ENCODE results near the gene SETX.
"Not testable (repeated sequence)": the region's sequence is repeated elsewhere in the genome, so short reads cannot be mapped to it uniquely, and the experiment has no call there.

SETX gene, protein sequence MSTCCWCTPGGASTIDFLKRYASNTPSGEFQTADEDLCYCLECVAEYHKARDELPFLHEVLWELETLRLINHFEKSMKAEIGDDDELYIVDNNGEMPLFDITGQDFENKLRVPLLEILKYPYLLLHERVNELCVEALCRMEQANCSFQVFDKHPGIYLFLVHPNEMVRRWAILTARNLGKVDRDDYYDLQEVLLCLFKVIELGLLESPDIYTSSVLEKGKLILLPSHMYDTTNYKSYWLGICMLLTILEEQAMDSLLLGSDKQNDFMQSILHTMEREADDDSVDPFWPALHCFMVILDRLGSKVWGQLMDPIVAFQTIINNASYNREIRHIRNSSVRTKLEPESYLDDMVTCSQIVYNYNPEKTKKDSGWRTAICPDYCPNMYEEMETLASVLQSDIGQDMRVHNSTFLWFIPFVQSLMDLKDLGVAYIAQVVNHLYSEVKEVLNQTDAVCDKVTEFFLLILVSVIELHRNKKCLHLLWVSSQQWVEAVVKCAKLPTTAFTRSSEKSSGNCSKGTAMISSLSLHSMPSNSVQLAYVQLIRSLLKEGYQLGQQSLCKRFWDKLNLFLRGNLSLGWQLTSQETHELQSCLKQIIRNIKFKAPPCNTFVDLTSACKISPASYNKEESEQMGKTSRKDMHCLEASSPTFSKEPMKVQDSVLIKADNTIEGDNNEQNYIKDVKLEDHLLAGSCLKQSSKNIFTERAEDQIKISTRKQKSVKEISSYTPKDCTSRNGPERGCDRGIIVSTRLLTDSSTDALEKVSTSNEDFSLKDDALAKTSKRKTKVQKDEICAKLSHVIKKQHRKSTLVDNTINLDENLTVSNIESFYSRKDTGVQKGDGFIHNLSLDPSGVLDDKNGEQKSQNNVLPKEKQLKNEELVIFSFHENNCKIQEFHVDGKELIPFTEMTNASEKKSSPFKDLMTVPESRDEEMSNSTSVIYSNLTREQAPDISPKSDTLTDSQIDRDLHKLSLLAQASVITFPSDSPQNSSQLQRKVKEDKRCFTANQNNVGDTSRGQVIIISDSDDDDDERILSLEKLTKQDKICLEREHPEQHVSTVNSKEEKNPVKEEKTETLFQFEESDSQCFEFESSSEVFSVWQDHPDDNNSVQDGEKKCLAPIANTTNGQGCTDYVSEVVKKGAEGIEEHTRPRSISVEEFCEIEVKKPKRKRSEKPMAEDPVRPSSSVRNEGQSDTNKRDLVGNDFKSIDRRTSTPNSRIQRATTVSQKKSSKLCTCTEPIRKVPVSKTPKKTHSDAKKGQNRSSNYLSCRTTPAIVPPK (N-terminal part only)

DNA sequence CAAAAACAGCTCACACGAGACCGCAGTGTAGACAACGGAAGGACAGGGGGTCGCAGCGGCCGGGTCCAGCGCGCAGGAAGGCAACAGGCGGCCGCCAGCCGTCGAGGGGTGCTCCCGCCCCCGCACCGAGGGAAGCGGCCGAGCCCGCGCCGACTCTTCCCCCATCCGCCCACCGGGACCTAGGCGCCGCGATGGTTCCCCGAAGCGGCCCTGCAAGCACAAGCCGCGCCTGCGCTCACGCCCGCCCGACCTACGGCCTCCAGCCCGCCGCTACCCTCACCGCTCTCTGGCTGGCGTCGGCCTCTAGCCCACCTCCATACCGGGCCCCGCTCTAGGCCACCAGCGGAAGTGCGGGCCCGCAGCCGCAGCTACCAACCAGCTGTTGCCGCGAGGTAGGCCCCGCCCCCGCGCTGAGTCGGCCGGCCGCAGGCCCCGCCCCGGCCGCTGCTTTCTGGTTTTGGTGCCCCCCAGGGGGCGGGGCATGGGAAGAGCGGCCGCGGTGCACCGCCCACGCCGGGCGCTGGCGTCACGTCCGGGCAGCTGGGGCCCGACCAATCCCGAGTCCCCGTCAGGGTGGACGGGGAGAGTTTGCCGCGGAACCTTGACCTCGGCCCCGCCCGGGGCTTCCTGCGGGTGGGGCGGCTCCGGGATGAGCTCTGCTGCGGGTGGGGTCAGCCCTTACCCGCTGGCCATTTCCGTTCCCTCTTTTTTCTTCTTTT, at the start of gene SETX:
TSS of gene SETX (minus strand) at position 350 of the 719 bp plus-strand sequence. CDS start 5,558 bp downstream, outside the sequence.
- DNase-seq: peak; percentile 87 to 92

DNA sequence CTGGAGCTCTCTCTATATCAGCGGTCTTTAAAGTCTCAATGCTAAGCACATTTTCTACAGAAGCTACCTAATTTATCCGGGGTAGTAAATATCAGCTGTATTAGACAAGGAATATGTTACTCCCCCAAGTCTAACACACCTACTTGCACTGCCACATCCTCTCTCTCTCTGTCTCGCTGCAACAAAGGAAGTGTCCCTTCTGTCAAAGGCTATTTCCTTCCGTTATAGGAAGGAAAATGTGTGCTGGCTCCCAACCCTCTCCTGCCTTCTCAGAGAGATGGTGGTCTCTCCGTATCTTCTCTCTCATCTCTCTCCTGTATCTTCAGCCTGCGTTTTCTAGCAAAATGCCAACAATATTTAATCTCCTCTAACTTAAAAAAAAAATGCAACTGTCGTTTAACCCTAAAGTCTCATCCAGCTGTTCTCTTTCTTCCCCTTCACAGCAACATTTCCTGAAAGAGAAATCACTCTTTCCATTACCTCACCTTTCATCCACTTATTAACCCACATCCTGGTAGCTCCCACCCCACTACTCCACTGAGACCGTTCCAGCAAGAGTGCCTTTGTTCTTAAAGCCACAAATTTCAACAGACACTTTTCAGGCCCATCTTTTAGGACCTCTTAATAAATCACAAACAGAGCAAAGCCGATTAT, 49.6 kb upstream of the SETX start:
- peak; percentile 22 to 23 for DNase-seq

DNA sequence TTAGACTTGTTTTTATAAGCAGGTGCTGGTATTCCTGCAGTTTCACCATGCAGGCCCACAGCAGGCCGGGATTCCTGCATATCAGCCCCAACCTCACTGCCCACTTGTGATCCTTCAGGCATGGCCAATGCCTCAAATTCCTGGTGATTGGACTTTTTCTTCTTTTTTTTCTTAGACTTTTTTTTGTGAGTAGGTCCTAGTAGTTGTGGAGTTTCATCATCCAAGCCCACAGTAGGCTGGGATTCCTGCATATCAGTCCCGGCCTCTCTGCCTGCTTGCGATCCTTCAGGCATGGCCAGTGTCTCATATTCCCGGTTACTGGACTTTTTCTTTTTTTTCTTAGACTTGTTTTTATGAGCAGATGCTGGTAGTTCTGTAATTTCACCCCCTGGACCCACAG, 47.0 kb upstream of the SETX start:
- no peak for DNase-seq

DNA sequence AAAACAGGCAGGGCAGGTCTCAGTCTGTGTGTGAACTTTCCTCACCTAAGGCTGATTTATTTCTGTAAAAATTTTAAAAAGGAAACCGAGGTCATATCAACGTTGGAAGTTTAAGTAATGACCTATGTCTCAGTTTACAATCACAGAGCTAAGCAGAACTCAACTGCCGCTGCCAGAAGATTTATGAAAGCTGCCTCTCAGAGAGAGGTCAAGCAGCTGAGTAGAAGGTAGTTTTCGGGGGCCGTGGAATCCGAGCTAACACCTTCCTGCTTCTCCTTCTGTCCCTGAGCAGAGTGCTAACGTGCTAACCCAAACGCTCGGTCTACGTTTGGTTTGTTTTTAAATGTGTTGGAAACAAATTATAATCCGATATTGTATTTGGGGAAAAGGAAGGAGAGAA, 40.8 kb upstream of the SETX start:
- no peak for DNase-seq

DNA sequence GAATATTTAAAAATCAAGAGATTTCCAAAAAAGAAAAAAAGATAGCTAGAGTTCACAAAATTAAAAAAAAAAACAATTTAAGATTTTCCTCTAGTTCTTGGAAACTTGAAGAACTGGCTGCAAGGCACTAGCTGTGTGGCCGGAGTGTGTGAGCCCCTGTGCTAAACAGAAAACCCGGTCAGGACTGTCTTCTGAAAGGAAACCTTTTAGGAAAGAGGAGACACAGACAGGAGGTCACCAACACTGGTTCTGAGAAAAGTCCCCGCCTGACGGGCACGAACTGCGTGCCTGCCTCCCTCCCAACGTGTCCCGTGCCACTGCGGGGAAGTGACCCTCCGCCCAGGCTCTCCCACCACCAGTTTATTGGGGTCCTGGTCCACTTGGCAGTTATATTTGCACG, 36.7 kb upstream of the SETX start:
- DNase-seq: no peak

DNA sequence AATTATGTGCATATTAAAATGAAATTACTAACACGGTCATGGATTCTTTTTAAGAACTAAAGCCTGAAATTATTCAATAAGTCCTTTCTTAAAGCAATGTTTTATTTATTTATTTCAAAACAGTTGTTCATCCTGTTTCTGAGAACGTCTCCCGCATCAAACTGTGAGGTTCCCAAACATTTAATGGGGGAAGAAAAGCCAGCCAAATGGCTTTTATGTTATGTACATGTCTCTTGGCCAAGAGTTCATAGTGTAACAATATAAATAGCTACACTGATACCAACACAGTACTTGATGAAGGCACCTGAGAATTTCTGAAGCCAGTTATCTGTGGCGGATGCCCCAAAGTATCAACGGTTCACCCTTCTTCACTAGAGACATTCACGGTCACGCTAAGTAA, 36.2 kb upstream of the SETX start:
- no peak for DNase-seq

DNA sequence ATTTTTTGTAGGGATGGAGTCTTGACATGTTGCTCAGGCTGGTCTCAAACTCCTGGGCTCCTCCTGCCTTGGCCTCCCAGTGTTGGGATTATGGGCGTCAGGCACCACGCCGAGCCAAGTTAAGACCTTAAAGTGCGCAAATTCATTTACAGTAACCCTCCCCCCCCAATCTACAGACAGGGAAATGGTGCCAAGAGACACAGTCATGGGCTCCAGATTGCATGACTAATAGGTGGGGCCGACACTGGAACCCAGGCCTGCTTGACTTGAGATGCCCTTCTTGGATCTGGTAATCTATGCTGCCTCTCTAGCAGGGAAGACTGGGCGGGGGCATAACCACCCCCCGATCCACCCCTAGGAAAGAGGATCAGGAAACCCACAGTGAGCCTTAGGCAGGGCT, 32.3 kb upstream of the SETX start:
- DNase-seq: no peak

DNA sequence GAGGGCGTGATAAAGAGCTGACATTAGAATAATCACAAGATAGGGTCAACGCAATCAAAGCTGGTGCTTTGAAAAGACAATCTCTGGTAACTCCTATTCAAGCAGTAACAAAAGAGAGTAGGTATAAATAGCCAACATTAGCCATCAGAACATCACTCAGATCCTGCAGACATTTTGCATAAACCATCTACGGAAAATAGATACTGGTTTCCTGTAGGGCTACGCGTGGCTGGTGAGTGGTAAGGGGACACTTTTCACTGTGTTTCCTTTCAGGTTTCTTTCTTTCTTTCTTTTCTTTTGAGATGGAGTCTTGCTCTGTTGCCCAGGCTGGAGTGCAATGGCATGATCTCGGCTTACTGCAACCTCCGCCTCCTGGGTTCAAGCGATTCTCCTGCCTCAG, 29.6 kb upstream of the SETX start:
- no peak for DNase-seq

DNA sequence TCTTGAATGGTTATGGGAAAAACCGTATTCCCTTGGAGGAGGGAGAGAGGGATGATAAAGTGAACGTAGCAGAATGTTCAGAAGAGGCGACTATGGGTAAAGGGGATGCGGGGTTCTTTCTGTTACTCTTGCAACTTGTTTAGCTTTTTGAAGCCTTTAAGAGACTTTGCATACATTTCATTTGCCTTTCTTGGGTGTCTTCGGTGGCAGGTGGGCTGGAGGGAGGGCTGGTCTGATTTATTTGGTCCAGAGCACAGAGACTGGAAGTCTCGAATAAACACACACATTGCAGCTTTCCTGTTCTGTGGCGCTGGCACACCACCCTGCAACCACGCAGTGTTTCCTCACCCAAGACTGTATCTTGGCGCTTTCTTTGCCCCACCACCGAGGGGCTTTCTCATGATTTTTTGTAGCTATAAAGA, 28.7 kb upstream of the SETX start:
- no peak for DNase-seq

DNA sequence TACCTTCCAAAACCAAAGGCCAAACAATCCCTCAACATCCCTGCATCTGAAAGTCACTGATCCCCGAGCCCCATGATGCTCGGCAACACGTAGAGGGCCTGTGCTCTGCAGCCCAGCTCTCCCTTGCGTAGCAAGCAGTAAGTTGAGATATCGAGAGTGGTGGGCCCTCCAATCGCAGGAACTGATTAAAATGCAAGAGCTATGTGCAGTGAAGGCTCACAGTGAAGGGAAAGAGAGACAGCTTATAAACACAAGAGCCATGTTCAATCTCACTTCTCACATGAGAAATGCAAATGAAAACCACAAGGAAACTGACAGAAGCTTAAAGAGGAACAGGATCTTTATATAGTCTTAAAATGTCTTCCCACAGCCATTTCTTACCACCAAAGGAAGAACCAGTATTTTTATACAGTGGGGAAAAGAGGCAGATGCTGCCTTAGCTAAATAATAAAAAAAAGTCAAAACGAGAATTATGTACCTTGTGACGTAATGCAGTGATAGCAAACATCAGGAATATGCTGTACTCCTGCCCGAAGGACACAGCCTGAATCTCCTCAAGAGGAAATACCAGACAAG, 27.3 kb upstream of the SETX start:
- peak; percentile 36 to 45 for DNase-seq

DNA sequence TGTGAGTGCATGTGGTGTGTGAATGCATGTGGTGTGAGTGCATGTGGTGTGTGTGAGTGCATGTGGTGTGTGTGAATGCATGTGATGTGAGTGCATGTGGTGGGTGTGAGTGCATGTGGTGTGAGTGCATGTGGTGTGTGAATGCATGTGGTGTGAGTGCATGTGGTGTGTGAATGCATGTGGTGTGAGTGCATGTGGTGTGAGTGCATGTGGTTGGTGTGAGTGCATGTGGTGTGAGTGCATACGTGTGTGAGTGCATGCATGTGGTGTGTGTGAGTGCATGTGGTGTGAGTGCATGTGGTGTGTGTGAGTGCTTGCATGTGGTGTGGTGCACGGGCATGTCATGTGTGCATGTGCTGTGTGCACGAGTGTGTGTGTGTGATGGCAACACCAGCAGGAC, 23.6 kb upstream of the SETX start:
- not testable (repeated sequence) for DNase-seq

DNA sequence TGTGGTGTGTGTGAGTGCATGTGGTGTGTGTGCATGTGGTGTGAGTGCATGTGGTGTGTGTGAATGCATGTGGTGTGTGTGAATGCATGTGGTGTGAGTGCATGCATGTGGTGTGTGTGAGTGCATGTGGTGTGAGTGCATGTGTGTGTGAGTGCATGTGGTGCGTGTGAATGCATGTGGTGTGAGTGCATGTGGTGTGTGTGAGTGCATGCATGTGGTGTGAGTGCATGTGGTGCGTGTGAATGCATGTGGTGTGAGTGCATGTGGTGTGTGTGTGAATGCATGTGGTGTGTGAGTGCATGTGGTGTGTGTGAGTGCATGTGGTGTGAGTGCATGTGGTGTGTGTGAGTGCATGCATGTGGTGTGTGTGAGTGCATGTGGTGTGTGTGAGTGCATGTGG, 23.0 kb upstream of the SETX start:
- DNase-seq: not testable (repeated sequence)

DNA sequence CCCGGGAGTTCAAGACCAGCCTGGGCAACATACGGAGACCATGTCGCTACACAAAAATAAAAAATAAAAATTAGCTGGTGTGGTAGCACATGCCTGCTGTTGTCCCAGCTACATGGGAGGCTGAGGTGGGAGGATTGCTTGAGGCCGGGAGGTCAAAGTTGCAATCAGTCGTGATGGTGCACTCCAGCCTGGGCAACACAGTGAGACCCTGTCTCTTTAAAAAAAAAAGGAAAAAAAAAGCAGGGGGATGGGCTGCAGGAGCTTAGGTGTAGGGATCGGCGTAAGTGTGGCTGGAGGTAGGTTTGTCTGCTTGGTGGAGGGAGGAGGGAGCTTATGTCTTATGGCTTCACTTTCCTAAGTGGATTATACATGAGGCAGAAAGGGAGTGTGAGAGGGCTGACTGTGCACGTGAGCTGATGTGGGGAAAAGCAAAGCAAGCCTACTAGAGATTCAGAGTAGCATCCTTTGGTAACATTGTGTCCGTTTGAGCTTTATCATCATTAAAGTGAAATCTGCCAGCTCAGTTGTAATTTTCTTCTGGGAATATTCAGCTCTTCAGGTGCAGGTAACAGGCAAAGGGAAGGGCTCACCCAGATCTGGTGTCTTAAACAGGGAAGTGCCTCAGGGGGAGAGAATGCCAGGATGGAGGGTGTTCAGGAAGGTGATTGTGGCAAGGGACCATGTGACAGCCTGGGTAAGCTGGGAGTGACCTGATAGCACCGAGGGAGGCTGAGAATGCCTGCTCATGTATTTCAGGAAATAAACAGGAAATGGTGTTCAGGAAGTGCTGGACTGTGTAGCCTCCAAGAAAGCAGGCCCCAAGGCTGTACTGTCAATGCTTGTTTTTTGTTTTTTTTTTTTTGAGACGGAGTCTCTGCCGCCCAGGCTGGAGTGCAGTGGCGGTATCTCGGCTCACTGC, 17.6 kb upstream of the SETX start:
- peak; percentile 75 to 76 for DNase-seq

DNA sequence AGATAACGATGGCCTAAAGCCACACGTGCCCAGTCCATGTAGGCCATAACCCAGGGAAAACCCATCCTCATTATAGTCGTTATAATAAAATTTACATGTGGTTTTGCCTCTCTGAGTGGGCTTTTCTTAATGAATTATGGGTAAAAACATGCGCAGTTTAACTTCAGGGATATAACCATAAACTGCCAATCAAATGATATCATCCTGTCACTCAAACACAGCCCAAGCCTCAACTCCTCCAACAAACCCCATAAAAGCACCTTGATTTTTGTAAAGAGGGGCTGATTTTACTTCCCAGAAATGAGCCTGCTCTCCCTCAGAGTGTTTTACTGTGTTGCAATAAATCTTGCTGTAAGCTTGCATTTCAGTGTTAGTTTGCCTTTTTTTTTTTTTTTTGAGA, 15.8 kb upstream of the SETX start:
- DNase-seq: no peak

DNA sequence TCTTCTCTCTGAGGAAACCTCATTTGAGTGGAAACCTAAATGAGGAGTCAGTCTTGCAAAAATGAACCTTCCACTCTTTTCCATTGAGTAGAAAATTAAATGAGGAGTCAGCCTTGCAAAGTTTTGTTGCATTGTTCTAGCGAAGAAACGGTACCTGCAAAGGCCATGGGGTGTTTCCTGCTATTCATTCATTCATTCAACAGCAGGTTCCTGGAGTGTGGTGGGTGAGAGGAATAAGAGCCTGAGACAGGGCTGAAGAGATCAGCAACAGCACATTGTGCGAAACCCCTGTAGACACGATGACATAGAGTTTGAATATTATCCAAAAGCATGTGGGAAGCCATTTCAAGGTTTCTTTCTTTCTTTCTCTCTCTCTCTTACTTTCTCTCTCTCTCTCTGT, 14.6 kb upstream of the SETX start:
- no peak for DNase-seq

DNA sequence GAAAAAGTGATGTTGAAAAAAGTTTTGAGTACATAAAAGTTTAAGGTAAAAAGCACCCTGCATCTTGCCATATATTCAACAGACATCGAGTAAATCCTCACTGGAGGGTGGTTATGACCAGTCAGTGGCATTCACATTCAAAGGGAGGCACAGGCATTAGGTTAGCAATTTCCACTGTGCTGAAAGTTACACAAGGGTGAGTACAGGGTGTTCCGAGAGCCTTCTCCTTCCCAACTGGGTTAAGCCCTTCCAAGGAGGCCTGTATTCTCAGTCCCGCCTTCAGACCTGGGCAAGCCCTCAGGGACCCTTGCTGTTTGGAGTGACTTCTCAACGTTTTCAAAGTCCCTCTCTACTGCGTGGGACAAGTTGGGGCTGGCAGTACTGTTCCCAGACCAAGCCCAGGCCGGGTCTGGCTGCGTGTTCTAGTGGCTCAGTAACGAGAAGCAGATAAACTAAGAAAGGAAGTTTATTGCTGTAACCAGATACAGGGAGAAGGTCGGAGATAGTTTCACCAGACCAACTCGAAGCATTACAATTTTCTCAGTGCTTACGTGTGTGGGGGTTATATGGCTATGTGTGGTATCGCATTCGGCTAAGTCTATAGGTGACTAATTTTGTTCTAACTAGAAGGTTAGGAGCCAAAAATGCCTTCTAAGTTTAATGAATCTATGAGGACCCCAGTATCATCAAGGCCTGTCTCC, 13.0 kb upstream of the SETX start:
- no peak for DNase-seq

DNA sequence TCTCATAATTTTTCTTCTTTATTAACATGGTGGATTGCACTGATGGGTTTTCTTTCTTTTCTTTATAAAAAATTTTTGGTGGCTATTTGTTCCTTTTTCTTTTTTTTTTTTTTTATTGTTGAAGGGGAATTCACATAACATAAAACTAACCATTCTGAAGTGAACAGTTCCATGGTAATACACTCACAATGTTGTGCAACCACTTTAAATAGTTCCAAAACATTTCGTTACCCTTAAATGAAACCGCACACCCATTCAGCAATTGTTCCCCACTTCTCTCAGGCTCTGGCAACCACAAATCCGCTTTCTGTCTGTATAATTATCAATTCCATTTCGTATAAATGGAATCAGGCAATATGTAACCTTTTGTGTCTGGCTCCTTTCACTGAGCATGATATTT, 11.7 kb upstream of the SETX start:
- DNase-seq: peak in 1 of 2 experiments; percentile 34

DNA sequence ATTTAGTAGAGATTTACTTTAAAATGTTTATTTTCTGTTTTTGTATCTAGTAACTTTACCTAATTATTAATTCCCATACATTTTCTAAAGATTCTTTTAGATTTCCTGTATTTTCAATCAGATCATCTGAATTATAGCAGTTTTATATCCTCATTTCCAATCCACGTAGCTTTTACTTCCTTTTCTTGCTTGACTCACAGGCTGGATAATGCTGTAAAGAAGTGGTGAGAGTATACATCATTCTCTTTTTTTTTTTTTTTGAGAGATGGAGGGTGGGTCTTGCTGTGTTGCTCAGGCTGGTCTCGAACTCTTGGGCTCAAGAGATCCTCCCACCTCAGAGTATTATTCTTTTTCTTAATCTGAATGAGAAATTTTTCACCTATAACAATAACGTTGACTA, 11.2 kb upstream of the SETX start:
- DNase-seq: no peak

DNA sequence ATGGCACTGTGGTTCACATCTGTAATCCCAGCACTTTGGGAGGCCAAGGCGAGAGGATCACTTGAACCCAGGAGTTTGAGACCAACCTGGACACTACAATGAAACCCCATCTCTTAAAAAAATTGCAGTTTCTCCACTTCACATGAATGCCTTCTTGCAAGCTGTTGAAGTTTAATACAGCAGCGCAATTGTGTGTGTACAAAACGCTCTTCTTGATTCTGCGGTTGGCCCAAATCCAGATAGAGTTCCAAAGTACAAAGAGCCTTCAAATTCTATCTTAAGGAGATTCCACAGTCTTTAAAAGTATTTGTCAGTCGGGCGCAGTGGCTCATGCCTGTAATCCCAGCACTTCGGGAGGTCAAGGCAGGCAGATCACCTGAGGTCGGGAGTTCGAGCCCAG, 9.3 kb upstream of the SETX start:
- DNase-seq: no peak

DNA sequence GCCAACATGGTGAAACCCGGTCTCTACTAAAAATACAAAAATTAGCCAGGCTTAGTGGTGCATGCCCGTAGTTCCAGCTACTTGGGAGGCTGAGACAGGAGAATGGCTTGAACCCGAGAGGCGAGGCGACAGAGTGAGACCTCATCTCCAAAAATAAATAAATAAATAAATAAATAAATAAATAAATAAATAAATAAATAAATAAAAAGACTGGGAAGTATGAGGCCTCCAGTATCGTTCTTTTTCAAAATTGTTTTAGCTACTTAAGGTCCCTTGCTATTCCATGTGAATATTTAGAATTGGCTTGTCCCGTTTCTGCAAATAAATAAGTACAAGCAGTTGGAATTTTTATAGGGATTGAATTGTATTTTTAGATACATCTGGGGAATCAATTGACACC, 3.0 kb upstream of the SETX start:
- no peak for DNase-seq

Data from AML-193 (cell line).